Skeletal muscle tissue (tissue), 4 donors: ENCODE data around the gene IRF3. TPM values are rescaled to one million over a fixed set of nuclear protein-coding genes. Genes with fewer than 3 reads are reported as not detected.
A peak's percentile ranks its signal among the peaks of the same experiment; 100 is the strongest.

Experiments used
- H3K27ac ChIP-seq: one replicate; pipeline ENCODE4 v1.7.0; 2013; ENCODE audit warnings: mild to moderate bottlenecking, low read depth, low read length, inconsistent platforms
- H3K27me3 ChIP-seq, 3 donors: one replicate each; pipeline ENCODE4 v1.7.0; 2013; ENCODE audit warnings: low read length in 3 of 3; ENCODE audit not compliant: control insufficient read depth in 3 of 3, insufficient read depth in 3 of 3
- H3K36me3 ChIP-seq, 3 donors: one replicate each; pipeline ENCODE4 v1.7.0; 2013; ENCODE audit warnings: low read length in 3 of 3; ENCODE audit not compliant: control insufficient read depth in 3 of 3, insufficient read depth in 3 of 3
- H3K4me1 ChIP-seq, 3 donors: one replicate each; pipeline ENCODE4 v1.7.0; 2013; ENCODE audit warnings: low read length in 3 of 3, mild to moderate bottlenecking in 3 of 3; ENCODE audit not compliant: control insufficient read depth in 3 of 3, insufficient read depth in 3 of 3
- H3K4me3 ChIP-seq, 3 donors: one replicate each; pipeline ENCODE4 v1.7.0; 2013; ENCODE audit warnings: low read length in 3 of 3
- H3K9ac ChIP-seq, 3 donors: one replicate each; pipeline ENCODE4 v1.7.0; 2013; ENCODE audit warnings: low read length in 3 of 3, mild to moderate bottlenecking in 3 of 3, moderate library complexity in 2 of 3, low read depth in 1 of 3
- H3K9me3 ChIP-seq, 3 donors: one replicate each; pipeline ENCODE4 v1.7.0; 2013; ENCODE audit warnings: low read length in 3 of 3; ENCODE audit not compliant: control insufficient read depth in 3 of 3
- total RNA-seq: library from RNA; depleted of rRNA; stranded (reverse); fragments of >200 nt; gene quantifications from one replicate; pipeline ENCODE4 v1.2.3, GENCODE V29; 2014
- donor health status: Osteomylitis.

IRF3 gene
- total RNA-seq, 1 donor from 2014 or later, result 31.3 TPM

- Histone ChIP-seq H3K27ac (peak overlapping the region; percentile 98), H3K27me3 (no peaks in the 10 kb centered on the region), H3K9me3 (no peaks in the 10 kb centered on the region), H3K4me3 (peak overlapping the region; percentile 52 to 64 (median 56)), H3K4me1 (peaks cover 38 to 52% (median 40%) of the 10 kb centered on the region in 3 donors), H3K9ac (peak overlapping the region; percentile 81 to 83 (median 82)), H3K36me3 (peaks cover 32 to 39% (median 34%) of the 10 kb centered on the region in 3 donors)
These were observed 15.0 kb upstream of the IRF3 start for GRCh38 chr19:49680421-49681351.

GRCh38 chr19:49679771-49680413 lies 14.2 kb upstream of the IRF3 start:
- Histone ChIP-seq H3K27ac (peak overlapping the region; percentile 98), H3K9me3 (no peaks in the 10 kb centered on the region), H3K9ac (peak overlapping the region; percentile 81 to 83 (median 82)), H3K36me3 (peaks cover 25 to 32% (median 26%) of the 10 kb centered on the region in 3 donors), H3K4me3 (peak overlapping the region; percentile 52 to 64 (median 56)), H3K27me3 (no peaks in the 10 kb centered on the region), H3K4me1 (peaks cover 38 to 52% (median 40%) of the 10 kb centered on the region in 3 donors)

- H3K9ac ChIP-seq, result peak overlapping the region; percentile 81 to 83 (median 82)
- peak overlapping the region; percentile 52 to 64 (median 56) for H3K4me3 ChIP-seq
- peak overlapping the region; percentile 98 for H3K27ac ChIP-seq
- peaks cover 38 to 52% (median 40%) of the 10 kb centered on the region in 3 donors for H3K4me1 ChIP-seq
- no peaks in the 10 kb centered on the region for H3K9me3 ChIP-seq
- H3K36me3 ChIP-seq, result peaks cover 19 to 24% (median 20%) of the 10 kb centered on the region in 3 donors
- no peaks in the 10 kb centered on the region for H3K27me3 ChIP-seq
These were observed 13.5 kb upstream of the IRF3 start for GRCh38 chr19:49678985-49679770.

GRCh38 chr19:49677901-49678674 lies 12.4 kb upstream of the IRF3 start:
- Histone ChIP-seq H3K27ac (peak overlapping the region; percentile 98), H3K4me1 (peaks cover 38 to 52% (median 40%) of the 10 kb centered on the region in 3 donors), H3K36me3 (peaks cover 11 to 18% (median 11%) of the 10 kb centered on the region in 3 donors), H3K4me3 (peak overlapping the region; percentile 93 to 99 (median 98)), H3K9me3 (no peaks in the 10 kb centered on the region), H3K9ac (peak overlapping the region; percentile 60 to 100 (median 99)), H3K27me3 (no peaks in the 10 kb centered on the region)

- Histone ChIP-seq H3K4me1 (peaks cover 39 to 50% (median 40%) of the 10 kb centered on the region in 3 donors), H3K27me3 (no peaks in the 10 kb centered on the region), H3K9ac (peak within 1 kb of the TSS; percentile 98 to 100 (median 99)), H3K4me3 (peak within 1 kb of the TSS; percentile 93 to 99 (median 98)), H3K36me3 (peaks cover 7 to 12% (median 8%) of the 10 kb centered on the region in 3 donors), H3K27ac (peak within 1 kb of the TSS; percentile 98), H3K9me3 (no peaks in the 10 kb centered on the region)
These were observed 11.7 kb upstream of the IRF3 start, which contains the start of gene PRMT1 for GRCh38 chr19:49677231-49677900. TSS of gene PRMT1 (plus strand) at chr19:49677271. CDS start at chr19:49677281, 10 bp downstream.

GRCh38 chr19:49676784-49677230 lies 11.2 kb upstream of the IRF3 start:
- Histone ChIP-seq H3K9ac (peak overlapping the region; percentile 98 to 100 (median 99)), H3K9me3 (no peaks in the 10 kb centered on the region), H3K4me3 (peak overlapping the region; percentile 93 to 99 (median 98)), H3K27ac (peak overlapping the region; percentile 98), H3K36me3 (peaks cover 2 to 7% (median 2%) of the 10 kb centered on the region in 3 donors), H3K4me1 (peaks cover 40 to 49% (median 40%) of the 10 kb centered on the region in 3 donors), H3K27me3 (no peaks in the 10 kb centered on the region)

- Histone ChIP-seq H3K27me3 (no peaks in the 10 kb centered on the region), H3K9me3 (no peaks in the 10 kb centered on the region), H3K4me1 (peaks cover 38 to 46% (median 39%) of the 10 kb centered on the region in 3 donors), H3K27ac (peak overlapping the region; percentile 92), H3K36me3 (peaks cover 0 to 5% (median 0%) of the 10 kb centered on the region in 3 donors), H3K4me3 (peak overlapping the region; percentile 56 to 81 (median 81)), H3K9ac (peak overlapping the region; percentile 55 to 97 (median 93))
These were observed 10.6 kb upstream of the IRF3 start for GRCh38 chr19:49676136-49676783.
